ENCODE measurements around the gene PPP2R2D.

Gene PPP2R2D

GRCh38 chr10:132003282-132003924, 102.6 kb downstream of the PPP2R2D start:
- DNase-seq: no peak

- no peak for DNase-seq
These were observed 103.2 kb downstream of the PPP2R2D start for GRCh38 chr10:132004052-132004451.

GRCh38 chr10:132005147-132005546, 104.3 kb downstream of the PPP2R2D start:
- no peak for DNase-seq

GRCh38 chr10:132006966-132007365, 106.2 kb downstream of the PPP2R2D start:
- no peak for DNase-seq

GRCh38 chr10:132007681-132008080, 106.9 kb downstream of the PPP2R2D start:
- no peak for DNase-seq

Measured in activated CD4-positive, alpha-beta T cell treated with anti-CD3 and anti-CD28 coated beads, Interleukin-2, amount 50 U/mL, for 1 hour (primary cell).